HG02970 (cell line): ENCODE results near the gene PHKA1.
A peak's percentile ranks its signal among the peaks of the same experiment; 100 is the strongest.
"Not testable (repeated sequence)": the region's sequence is repeated elsewhere in the genome, so short reads cannot be mapped to it uniquely, and the experiment has no call there.

Source experiments
- ATAC-seq: cut with Tn5 transposase; IDR thresholded peaks from one replicate; pipeline ENCODE4 v1.9.1; 2021; ENCODE audit warnings: mild to moderate bottlenecking, moderate library complexity, moderate number of reproducible peaks; ENCODE audit not compliant: unreplicated experiment, low FRiP score

Gene PHKA1

DNA sequence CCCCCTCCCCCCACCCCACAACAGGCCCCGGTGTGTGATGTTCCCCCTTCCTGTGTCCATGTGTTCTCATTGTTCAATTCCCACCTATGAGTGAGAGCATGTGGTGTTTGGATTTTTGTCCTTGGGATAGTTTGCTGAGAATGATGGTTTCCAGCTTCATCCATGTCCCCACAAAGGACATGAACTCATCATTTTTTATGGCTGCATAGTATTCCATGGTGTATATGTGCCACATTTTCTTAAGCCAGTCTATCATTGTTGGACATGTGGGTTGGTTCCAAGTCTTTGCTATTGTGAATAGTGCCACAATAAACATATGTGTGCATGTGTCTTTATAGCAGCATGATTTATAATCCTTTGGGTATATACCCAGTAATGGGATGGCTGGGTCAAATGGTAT is 40.2 kb downstream of the PHKA1 start:
- not testable (repeated sequence) for ATAC-seq

DNA sequence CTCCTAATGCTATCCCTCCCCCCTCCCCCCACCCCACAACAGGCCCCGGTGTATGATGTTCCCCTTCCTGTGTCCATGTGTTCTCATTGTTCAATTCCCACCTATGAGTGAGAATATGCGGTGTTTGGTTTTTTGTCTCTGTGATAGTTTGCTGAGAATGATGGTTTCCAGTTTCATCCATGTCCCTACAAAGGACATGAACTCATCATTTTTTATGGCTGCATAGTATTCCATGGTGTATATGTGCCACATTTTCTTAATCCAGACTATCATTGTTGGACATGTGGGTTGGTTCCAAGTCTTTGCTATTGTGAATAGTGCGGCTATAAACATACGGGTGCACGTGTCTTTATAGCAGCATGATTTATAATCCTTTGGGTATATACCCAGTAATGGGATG is 44.6 kb downstream of the PHKA1 start:
- not testable (repeated sequence) for ATAC-seq

DNA sequence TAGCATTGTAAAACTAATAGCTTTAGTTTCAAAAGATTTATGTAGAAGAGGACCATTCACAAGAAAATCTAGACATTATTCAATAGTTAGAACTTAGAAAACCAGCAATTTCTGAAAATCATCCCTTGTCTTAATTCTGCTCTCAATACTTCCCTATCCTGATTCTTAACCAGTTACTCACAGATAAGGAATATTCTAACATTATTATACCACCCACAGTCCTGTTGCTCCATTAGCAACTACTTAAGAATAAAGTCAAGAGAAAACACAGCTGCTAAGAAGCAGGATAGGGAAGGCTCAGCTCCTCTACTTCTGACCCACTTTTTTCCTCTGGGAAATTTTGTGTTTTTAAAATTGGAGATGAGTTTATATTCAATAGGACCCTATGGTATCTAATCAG is 47.7 kb downstream of the PHKA1 start:
- no peak for ATAC-seq

DNA sequence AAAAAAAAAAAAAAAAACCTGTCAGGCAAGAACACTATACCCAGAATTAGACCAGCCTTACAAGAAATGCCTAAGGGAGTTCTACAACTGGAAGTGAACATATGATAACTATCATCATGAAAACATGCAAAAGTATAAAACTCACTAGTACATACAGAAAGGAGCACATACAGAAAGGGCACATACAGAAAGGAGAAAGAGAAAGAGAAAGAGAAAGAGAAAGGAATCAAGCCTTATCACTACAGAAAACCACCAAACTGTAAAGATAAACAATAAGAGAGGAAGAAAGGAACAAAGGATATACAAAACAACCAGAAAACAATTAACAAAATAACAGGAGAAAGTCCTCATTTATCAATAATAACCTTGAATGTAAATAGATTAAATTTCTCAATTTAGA is 50.4 kb downstream of the PHKA1 start:
- no peak for ATAC-seq

DNA sequence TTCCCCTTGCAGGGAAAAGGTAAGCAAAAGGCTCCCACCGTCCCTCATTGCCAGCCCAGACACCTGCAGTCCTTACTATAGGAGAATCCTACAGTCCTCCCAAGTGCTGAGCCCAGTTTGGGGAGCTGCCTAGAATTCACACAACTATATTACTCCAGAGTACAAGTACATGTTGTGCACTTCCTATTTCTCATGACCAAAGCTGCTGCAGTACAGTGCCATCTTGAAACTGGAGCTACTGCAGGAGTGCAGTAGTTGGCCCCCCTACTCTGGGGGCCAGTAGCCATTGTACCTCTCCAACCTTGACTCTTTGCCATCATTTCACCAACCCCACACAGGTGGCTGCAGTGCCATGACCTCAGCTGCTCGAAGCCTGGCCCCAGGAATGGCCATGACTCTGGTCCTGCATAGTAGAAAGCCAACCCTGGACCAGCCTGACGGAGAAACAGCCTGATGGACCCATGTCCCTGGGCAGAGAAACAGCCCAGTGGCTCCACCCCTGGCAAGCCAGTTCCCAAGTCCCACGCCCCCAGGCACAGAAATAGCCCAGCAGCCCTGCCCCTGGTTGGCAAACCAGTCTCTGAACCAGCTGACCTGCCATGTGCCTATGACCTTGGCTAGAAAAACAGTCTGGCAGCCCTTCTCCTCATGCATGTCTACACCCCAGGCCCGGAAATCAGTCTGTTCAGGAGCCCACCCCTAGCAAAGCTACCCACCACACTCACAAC is 51.9 kb downstream of the PHKA1 start:
- no peak for ATAC-seq

DNA sequence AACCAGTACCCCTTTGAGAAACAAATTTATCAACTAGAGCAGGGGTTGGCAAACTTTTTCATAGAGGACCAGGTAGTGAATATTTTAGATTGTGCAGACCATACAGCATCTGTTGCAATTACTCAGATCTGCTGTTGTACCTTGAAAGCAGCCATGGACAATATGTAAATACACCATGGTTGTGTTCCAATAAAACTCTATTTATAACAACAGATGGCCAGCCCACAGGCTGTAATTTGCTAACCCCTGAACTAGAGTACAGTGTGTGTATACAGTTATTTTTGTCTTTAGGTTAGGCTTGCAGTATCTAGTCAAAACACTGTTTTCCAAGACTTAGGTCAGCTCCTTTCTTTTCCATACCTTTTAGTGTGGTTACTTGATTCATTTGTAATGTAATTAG is 54.4 kb downstream of the PHKA1 start:
- no peak for ATAC-seq

DNA sequence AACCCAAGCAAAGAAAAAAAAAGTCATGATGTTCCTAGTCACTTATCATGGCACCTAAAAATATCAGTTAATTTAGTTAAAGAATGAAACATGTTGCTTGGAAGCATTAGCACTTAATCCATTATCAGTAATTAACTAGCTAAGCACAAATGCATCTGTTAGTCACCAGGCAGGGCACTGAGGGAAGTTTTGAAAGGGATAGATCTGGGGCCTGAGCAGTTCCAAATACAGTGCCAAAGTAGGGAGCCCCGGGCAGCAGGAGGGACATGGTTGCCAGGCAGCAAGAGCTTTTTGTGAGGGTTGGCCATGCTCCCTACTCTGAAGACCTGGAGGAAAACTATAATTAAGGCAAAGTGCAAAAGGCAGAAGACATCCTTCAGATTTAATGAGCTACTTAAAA is 62.0 kb downstream of the PHKA1 start:
- ATAC-seq, result no peak

DNA sequence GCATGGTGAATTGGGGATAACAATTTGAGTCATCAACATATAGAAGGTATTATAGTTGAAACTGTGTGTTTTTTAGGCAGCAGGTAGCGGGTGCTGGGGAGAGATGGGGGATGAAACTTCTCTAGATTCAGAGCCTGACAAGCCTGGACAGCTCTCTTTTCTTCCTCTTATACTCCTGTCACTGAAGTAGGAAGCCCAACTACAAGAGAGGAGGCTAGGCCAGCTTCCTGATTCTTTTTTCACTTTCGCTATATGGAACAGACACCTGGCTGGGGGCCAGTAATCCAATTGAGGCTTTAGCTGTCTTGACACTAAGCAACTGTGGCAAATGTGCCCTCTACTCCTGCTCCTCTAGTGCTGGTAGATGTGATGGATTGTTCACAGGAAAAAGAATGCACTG is 69.2 kb downstream of the PHKA1 start:
- ATAC-seq, result no peak

DNA sequence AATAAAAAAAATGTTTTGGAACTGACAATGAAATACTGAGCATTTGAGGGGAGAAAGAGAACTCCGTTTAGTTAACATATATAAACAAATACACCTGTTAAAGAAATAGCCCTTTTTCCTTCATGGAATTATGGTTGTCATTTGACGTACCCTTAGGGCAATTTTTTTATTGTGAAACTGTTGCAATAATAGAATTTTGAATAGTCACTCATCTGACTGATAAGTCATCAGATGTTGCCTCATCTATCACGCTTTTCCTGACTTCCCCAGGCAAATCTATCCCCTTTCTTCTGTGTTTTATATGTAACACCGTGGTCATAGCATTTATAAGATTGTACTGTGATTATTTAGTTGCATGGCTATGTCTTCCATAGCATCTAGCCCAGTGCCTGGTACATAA is 72.5 kb downstream of the PHKA1 start:
- no peak for ATAC-seq

DNA sequence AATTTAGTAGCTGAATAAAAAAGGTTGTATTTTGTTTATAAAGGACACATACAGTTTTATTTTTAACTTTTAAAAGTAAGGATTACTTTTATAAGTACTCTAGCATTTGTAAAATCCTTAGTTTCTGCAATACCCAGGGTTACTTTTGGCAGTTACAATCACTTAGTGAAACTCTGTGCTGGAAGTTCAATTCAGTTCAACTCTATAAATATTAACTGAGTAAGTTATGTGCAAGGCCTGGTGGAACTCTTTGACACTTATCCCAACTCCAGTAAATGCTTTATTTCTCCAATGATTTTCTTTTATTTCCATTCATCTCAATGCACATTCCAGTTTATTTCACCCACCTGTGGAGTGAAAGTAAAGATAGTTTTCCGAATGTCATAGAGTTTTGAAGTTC is 78.2 kb downstream of the PHKA1 start:
- ATAC-seq, result no peak

DNA sequence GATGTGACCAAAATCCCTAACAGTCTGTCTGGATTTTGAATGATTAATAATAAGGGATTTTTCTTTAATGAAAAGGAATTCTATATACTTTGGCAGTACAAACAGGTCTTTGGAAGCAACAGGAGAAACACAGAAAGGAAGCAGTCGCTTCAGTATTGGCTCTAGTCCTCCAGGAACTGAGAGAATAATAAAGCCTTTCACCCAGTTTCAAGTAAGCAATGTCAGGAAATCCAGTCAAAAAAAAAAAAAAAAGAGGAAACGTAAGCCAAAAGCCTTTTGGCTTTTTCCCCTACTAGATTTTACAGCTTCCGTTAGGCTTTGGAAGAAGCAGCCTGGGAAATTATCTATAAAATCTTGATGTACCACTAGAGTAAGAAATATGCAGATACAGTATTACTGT is 79.8 kb downstream of the PHKA1 start:
- ATAC-seq, result no peak

DNA sequence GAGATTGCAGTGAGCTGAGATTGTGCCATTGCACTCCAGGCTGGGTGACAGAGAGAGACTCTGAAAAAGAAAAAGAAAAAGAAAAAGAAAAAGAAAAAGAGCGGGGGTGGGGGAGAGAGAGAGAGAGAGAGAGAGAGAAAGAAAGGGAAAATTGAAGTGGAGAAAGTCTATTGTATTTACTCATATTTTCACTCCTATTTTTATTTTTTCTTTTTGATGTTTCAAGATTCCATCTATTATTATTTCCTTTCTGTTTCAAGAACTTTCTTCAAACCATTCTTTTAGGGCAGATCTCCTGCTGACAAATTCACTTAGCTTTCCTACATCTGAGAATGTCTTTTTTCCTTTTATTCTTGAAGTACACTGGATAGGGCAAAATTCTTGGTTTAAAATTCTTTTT is 83.9 kb downstream of the PHKA1 start:
- no peak for ATAC-seq

DNA sequence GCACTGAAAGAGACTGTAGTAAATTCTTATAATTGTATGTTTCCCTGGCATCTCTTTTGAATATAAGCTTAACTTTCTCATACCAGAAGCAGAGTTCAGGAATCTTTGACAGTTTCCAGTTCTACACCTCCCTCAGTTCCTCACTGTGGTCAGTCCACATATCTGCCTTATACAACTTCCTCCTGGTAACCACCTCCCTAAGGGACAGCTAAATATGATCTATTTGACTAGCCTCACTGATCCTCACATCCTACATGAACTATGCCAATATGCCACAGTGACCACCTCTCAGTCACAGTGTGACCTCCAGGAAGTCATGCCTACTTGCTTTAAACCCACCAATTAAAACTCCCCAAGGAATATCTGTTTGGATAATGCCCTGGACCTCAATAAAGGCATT is 89.9 kb downstream of the PHKA1 start:
- ATAC-seq, result no peak

DNA sequence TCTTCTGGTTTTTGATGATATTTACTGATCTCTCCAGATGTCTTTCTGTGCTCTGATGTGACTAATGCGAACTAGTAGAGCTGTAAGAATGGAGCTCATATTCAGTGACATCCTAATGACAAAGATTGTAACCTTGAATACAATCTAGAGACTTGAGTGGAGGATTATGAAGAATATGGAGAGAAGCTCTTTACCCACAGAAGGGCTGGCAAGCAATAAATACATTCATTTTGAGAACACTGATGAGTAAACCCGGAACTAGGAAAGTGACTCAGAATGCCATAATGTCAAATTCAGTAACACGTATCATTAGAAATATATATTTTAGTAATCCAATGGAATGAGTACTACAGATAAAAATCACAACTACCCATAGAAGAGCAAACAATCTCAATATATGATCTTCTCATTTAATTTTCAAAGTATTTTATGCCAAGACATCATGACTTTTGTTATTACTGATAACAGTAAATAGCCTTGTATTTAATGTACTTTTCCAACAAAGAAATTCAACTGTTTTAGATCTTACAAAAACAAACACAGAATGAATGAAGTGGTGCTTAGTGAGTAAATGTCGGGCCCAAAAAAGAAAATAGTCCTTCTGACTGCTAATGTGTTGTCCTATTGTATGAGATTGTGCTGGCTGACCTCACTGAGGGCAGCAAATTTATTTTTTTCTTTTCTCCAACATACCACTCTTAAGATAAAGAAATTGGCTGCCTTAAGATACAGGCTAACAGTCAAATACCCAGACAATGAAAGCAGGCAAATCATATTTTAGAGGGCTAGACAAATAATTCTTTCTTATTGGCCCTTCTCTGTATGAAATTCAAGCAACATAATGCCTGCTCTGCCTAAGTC is 92.3 kb downstream of the PHKA1 start:
- peak; percentile 78 for ATAC-seq

DNA sequence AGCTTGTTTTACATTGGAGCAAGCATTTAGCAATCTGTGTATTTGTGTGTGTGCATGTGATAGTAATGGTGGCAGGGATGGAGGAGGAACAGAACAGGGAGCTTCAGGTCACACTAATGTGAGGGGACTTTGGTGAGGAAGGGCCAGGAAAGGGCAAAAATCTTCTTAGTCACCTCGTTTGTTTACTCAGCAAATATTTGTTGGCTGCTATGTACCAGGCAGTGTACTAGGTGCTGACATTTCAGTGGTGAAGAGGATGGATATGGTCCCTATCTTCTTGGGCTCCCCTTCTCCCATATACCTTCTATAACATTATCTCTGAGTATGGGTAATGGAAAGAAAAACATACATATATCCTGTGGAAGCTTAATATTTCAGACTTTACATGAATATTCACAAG is 92.9 kb downstream of the PHKA1 start:
- ATAC-seq, result no peak

DNA sequence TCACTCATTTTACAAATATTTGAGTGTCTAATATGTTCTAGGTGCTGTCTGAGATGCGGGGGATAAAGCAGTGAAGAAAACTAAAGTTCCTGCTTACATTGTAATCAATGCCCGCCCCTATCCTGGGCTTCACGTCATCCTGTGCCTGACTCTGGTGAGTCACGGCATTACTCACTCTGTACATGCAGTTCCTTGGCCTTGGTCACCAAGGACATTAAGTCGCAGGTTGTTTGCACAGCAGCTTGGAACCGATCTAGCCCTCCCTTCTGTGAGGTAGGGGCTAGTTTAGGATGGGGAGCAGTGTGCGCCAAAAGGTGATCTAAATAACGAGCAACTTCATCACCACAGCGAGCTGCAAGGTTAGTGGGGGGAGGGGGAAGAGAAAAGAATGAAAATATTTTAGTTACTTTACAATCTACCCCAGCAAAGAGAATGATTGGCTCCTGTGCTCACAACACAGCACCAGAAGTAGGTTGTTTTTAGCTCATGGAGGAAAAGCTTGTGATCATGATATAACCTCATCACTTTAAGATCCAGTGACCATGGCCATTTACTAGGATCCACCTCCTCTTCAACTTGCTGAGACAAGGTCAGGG is 93.5 kb downstream of the PHKA1 start:
- no peak for ATAC-seq

DNA sequence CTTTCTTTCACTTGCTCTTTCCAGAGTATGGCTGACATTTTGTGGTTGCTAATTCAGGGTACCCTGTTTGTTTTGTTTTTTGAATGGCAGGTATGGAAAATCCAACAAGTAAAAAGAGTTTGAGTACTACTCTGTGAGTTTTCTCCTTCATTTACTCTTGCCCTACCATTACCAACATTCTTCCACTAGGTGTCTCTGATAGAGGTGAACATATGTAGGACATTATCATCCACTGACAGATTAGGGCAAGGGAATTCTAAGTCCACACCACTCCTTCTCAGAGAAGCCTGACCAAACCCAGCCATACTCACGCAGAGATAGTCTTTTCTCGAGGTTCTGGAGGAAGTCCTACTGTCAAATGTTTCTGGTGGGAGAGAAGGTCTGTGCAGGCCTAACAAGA is 104.8 kb downstream of the PHKA1 start:
- ATAC-seq, result no peak

DNA sequence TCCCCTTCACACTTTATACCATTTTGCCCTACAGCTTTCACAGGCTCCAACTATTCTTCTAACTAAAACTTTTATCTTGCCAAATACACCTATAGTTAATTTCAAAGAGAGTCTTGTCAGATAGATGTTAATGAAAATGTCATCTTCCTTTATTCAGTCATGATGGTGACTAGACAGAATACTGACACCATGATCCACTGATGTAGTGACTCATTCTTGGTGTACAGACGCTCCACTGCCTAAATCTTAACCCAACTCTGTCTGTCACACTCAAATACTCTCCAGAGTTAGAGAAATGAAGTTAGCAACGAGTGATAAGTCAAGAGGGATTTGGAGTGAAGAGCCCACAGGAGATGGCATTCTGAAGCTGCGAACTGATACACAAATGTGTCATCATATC is 109.4 kb downstream of the PHKA1 start:
- no peak for ATAC-seq

DNA sequence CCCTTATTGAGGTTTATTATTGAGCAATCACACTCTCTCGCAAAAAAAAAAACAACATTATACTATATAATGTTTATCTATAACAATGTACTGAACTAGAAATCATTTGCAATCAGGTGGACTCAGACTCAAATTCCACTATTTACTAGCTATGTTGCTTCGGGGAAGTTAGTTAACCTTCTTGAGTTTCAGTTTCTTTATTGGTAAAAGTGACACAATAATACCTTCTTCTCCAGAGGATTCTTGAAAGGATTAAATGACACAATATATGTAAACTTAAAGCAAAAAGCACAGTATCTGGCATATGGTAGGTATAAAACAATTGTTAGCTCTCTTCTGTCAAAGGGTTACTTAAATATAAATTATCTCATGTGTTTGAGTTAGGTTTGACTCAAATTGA is 110.0 kb downstream of the PHKA1 start:
- no peak for ATAC-seq

DNA sequence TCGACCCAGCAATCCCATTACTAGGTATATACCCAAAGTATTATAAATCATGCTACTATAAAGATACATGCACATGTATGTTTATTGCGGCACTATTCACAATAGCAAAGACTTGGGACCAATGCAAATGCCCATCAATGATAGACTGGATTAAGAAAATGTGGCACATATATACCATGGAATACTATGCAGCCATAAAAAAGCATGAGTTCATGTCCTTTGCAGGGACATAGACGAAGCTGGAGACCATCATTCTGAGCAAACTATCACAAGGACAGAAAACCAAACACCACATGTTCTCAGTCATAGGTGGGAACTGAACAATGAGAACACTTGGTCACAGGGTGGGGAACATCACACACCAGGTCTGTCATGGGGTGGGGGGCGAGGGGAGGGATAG is 123.1 kb downstream of the PHKA1 start:
- not testable (repeated sequence) for ATAC-seq

DNA sequence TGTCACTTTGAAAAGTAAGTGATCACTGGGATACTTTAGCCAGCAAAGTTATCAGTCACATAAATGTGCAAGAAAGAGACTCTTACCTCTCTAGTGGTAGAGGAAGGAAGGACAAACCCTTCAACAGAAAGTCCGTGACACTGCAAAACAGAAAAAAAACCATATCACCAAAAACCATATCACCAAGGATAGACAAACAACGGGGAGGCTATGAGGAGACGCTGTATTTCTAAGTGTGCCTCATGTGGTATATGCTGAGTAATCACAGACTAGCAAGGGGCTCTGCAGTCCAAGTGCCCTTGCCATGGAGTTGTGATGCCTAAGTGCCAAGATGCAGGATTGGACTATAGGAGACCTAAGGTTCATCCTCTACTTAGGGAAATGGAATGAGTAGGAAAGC is 129.9 kb downstream of the PHKA1 start:
- no peak for ATAC-seq
